ENCODE data around the gene C16orf78. TPM values are rescaled to one million over a fixed set of nuclear protein-coding genes. Genes with fewer than 3 reads are reported as not detected.
"Not testable (repeated sequence)": the region's sequence is repeated elsewhere in the genome, so short reads cannot be mapped to it uniquely, and the experiment has no call there.

The C16orf78 gene
- total RNA-seq, 1 donor = not detected

GRCh38 chr16:49354101-49354500 lies 19.5 kb upstream of the C16orf78 start:
- TF ChIP-seq CTCF (IDR thresholded peaks at IDR 0.05; ENCODE audit: insufficient read depth, low read depth, low read length) = no peak
- no peak for DNase-seq (ENCODE audit: low read depth)

GRCh38 chr16:49354991-49355390 lies 18.6 kb upstream of the C16orf78 start:
- no peak for TF ChIP-seq CTCF (IDR thresholded peaks at IDR 0.05; ENCODE audit: insufficient read depth, low read depth, low read length)
- no peak for DNase-seq (ENCODE audit: low read depth)
- no peak overlapping the region for H3K4me3 ChIP-seq (ENCODE audit: low read depth, low read length)

More at GRCh38 chr16:49354101-49354500, 19.5 kb upstream of the C16orf78 start:
- no peak overlapping the region for H3K4me3 ChIP-seq (ENCODE audit: low read depth, low read length)

- no peak for TF ChIP-seq CTCF (IDR thresholded peaks at IDR 0.05; ENCODE audit: insufficient read depth, low read depth, low read length)
- no peak overlapping the region for H3K4me3 ChIP-seq (ENCODE audit: low read depth, low read length)
- no peak for DNase-seq (ENCODE audit: low read depth)
Observed at GRCh38 chr16:49355933-49356665, 17.5 kb upstream of the C16orf78 start.

- no peak for DNase-seq (ENCODE audit: low read depth)
- TF ChIP-seq CTCF (IDR thresholded peaks at IDR 0.05; ENCODE audit: insufficient read depth, low read depth, low read length) = no peak
- no peak overlapping the region for H3K4me3 ChIP-seq (ENCODE audit: low read depth, low read length)
Observed at GRCh38 chr16:49356728-49357488, 16.7 kb upstream of the C16orf78 start.

GRCh38 chr16:49359591-49359990 lies 14.0 kb upstream of the C16orf78 start:
- no peak overlapping the region for H3K4me3 ChIP-seq (ENCODE audit: low read depth, low read length)
- DNase-seq (ENCODE audit: low read depth) = no peak
- no peak for TF ChIP-seq CTCF (IDR thresholded peaks at IDR 0.05; ENCODE audit: insufficient read depth, low read depth, low read length)

GRCh38 chr16:49361731-49362130 lies 11.9 kb upstream of the C16orf78 start:
- H3K4me3 ChIP-seq (ENCODE audit: low read depth, low read length); DNase-seq (ENCODE audit: low read depth): not testable (repeated sequence)

- no peak overlapping the region for H3K4me3 ChIP-seq (ENCODE audit: low read depth, low read length)
- no peak for TF ChIP-seq CTCF (IDR thresholded peaks at IDR 0.05; ENCODE audit: insufficient read depth, low read depth, low read length)
- no peak for DNase-seq (ENCODE audit: low read depth)
Observed at GRCh38 chr16:49362230-49362629, 11.4 kb upstream of the C16orf78 start.

Data from fibroblast of villous mesenchyme (primary cell).